ENCODE data around the gene CLIC6. TPM values are rescaled to one million over a fixed set of nuclear protein-coding genes. Genes with fewer than 3 reads are reported as not detected.

Gene CLIC6
- total RNA-seq, result under 0.01 TPM in 2 replicates

DNA sequence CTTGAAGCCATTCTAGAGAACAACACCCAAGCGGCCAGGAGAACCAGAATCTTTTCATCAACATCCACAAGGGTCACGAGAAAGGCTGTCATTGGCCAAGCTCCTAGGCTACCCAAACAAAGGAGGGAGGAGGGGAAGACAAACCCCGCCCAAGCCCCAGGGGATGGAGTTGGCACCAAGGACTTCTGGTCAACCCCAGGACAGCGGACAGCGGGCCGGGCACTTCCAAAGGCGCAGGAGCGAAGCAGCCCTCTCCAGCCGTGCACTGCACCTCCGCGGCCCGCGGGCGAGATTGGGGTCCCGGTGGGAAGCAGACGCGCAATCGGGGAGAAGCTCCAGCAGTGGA lies at the start of gene CLIC6:
Gene CLIC6 (plus strand): TSS at position 192 of the 346 bp plus-strand sequence. CDS start 395 bp downstream, outside the sequence.
- no peaks in the 10 kb centered on the region for H4K20me1 ChIP-seq (ENCODE audit: insufficient read depth, low read length)
- peak within 1 kb of the TSS; percentile 74 for H3K4me2 ChIP-seq (ENCODE audit: insufficient read depth, low read length)
- H3K79me2 ChIP-seq (ENCODE audit: insufficient read depth, low read length), result no peaks in the 10 kb centered on the region
- DNase-seq (ENCODE audit: insufficient read length, low spot score, missing footprints), result no peak
- TF ChIP-seq, protein P1, sequence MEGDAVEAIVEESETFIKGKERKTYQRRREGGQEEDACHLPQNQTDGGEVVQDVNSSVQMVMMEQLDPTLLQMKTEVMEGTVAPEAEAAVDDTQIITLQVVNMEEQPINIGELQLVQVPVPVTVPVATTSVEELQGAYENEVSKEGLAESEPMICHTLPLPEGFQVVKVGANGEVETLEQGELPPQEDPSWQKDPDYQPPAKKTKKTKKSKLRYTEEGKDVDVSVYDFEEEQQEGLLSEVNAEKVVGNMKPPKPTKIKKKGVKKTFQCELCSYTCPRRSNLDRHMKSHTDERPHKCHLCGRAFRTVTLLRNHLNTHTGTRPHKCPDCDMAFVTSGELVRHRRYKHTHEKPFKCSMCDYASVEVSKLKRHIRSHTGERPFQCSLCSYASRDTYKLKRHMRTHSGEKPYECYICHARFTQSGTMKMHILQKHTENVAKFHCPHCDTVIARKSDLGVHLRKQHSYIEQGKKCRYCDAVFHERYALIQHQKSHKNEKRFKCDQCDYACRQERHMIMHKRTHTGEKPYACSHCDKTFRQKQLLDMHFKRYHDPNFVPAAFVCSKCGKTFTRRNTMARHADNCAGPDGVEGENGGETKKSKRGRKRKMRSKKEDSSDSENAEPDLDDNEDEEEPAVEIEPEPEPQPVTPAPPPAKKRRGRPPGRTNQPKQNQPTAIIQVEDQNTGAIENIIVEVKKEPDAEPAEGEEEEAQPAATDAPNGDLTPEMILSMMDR (IDR thresholded peaks at IDR 0.05; ENCODE audit: extremely low read depth, low read depth, low read length), result no peak
- no peaks in the 10 kb centered on the region for H3K9me3 ChIP-seq (ENCODE audit: low read depth, low read length)
- H3K27me3 ChIP-seq (ENCODE audit: insufficient read depth, low read length), result peaks cover 90% of the 10 kb centered on the region
- H3K27ac ChIP-seq (ENCODE audit: low read depth, low read length), result no peak within 1 kb of the TSS
- H3K4me3 ChIP-seq (ENCODE audit: insufficient read depth, low read length), result peak within 1 kb of the TSS; percentile 28
- no peaks in the 10 kb centered on the region for H3K36me3 ChIP-seq (ENCODE audit: insufficient read depth, low read length)
- peaks cover 4% of the 10 kb centered on the region for H3K4me1 ChIP-seq (ENCODE audit: insufficient read depth, low read length)
- H2AFZ ChIP-seq (ENCODE audit: low read length), result no peak within 1 kb of the TSS

DNA sequence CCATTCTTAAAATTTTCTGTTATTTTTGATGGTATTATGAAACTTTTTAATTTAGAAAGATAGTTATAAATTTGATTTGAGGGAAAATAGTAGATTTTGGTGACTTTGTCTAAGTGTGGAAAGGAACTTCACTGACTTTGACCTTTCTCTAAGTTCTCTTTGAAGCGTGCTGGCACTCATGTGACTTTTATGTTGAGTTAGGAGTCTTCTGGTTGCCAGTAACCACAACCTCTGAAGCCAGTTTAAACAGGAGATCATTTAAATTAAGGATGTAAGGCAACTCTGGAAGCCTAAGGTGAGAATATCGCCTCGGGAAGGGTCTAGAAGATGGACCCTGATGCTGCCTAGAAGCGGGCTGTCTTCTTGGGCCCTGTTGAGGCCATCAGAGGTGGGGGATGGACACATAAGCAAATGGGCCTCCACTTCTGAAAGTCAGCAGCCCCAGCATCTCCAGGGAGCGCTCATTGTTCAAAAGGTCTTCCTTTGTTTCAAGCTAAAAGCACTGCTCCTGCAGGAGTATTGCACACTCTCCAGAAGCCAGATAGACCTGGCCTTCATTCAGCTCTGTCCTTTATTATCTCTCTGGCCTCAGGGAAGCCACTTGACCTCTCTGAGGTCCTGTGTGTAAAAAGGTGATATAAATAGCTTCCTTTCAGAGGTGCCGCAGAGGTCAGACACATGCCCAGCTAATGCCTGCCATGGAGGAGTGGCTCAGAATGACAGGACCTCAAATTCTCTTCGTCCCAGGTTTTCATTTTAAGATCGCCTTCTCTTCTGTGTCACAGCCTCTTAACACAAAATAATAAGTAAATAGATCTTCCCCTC lies 48.7 kb upstream of the CLIC6 start:
- H2AFZ ChIP-seq (ENCODE audit: low read length), result no peak overlapping the region
- TF ChIP-seq, protein P1 (IDR thresholded peaks at IDR 0.05; ENCODE audit: extremely low read depth, low read depth, low read length), result no peak
- H4K20me1 ChIP-seq (ENCODE audit: insufficient read depth, low read length), result no peaks in the 10 kb centered on the region

DNA sequence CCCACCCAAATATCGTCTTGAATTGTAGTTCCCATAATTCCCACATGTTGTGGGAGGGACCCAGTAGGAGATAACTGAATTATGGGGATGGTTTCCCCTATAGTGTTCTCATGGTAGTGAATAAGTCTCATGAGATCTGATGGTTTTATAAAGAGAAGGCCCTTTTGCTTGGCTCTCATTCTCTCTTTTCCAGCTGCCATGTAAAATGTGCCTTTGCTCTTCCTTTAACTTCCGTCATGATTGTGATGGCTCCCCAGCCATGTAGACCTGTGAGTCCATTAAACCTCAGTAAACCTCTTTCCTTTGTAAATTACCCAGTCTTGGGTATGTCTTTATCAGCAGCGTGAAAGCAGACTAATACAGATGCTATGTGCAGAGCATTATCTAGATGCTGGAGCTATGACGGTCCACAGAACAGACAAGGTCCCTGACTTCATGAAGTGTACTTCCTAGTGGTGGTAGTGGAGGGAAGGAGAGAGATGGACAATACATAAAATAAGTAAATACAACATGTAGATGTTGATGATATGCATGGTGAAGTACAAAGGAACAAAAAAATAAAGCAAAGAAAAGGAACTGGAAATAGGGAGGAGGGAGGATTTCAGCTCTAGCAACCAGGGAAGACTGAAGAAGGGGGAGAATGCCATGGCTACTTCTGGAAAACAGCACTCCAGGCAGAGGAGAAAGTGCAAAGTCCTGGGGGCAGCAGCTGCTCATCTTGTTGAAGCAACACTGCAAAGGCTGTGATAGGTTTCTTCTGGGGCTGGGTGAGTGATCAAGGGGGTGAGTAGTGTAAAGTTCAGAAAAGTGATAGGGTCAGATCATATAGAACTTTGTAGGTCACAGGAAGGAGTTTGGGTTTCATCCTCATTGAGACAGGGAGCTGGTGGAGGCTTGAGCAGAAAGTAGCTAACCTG lies 47.1 kb upstream of the CLIC6 start:
- Histone ChIP-seq H3K4me2 (ENCODE audit: insufficient read depth, low read length) (no peak overlapping the region), H3K4me3 (ENCODE audit: insufficient read depth, low read length) (no peak overlapping the region), H3K79me2 (ENCODE audit: insufficient read depth, low read length) (no peaks in the 10 kb centered on the region), H3K27ac (ENCODE audit: low read depth, low read length) (no peak overlapping the region), H3K9me3 (ENCODE audit: low read depth, low read length) (no peaks in the 10 kb centered on the region), H3K36me3 (ENCODE audit: insufficient read depth, low read length) (no peaks in the 10 kb centered on the region), H3K4me1 (ENCODE audit: insufficient read depth, low read length) (no peaks in the 10 kb centered on the region), H4K20me1 (ENCODE audit: insufficient read depth, low read length) (no peaks in the 10 kb centered on the region), H3K27me3 (ENCODE audit: insufficient read depth, low read length) (peaks cover 45% of the 10 kb centered on the region), H2AFZ (ENCODE audit: low read length) (no peak overlapping the region)
- DNase-seq (ENCODE audit: insufficient read length, low spot score, missing footprints), result no peak
- TF ChIP-seq, protein P1 (IDR thresholded peaks at IDR 0.05; ENCODE audit: extremely low read depth, low read depth, low read length), result no peak

More for the DNA sequence above, 48.7 kb upstream of the CLIC6 start:
- Histone ChIP-seq H3K4me2 (ENCODE audit: insufficient read depth, low read length) (no peak overlapping the region), H3K27me3 (ENCODE audit: insufficient read depth, low read length) (peaks cover 31% of the 10 kb centered on the region), H3K4me3 (ENCODE audit: insufficient read depth, low read length) (no peak overlapping the region), H3K79me2 (ENCODE audit: insufficient read depth, low read length) (no peaks in the 10 kb centered on the region), H3K4me1 (ENCODE audit: insufficient read depth, low read length) (no peaks in the 10 kb centered on the region), H3K27ac (ENCODE audit: low read depth, low read length) (no peak overlapping the region), H3K9me3 (ENCODE audit: low read depth, low read length) (no peaks in the 10 kb centered on the region), H3K36me3 (ENCODE audit: insufficient read depth, low read length) (no peaks in the 10 kb centered on the region)
- no peak for DNase-seq (ENCODE audit: insufficient read length, low spot score, missing footprints)

- no peaks in the 10 kb centered on the region for H4K20me1 ChIP-seq (ENCODE audit: insufficient read depth, low read length)
- TF ChIP-seq, protein P1 (IDR thresholded peaks at IDR 0.05; ENCODE audit: extremely low read depth, low read depth, low read length), result no peak
Observed at GRCh38 chr21:34623516-34623915, 45.3 kb upstream of the CLIC6 start.

More at GRCh38 chr21:34623516-34623915, 45.3 kb upstream of the CLIC6 start:
- H3K27me3 ChIP-seq (ENCODE audit: insufficient read depth, low read length), result peaks cover 54% of the 10 kb centered on the region
- H3K79me2 ChIP-seq (ENCODE audit: insufficient read depth, low read length), result no peaks in the 10 kb centered on the region
- H3K36me3 ChIP-seq (ENCODE audit: insufficient read depth, low read length), result no peaks in the 10 kb centered on the region
- H3K4me1 ChIP-seq (ENCODE audit: insufficient read depth, low read length), result no peaks in the 10 kb centered on the region
- no peak overlapping the region for H3K4me2 ChIP-seq (ENCODE audit: insufficient read depth, low read length)
- H3K4me3 ChIP-seq (ENCODE audit: insufficient read depth, low read length), result no peak overlapping the region
- H3K27ac ChIP-seq (ENCODE audit: low read depth, low read length), result no peak overlapping the region
- no peak for DNase-seq (ENCODE audit: insufficient read length, low spot score, missing footprints)
- H3K9me3 ChIP-seq (ENCODE audit: low read depth, low read length), result no peaks in the 10 kb centered on the region
- no peak overlapping the region for H2AFZ ChIP-seq (ENCODE audit: low read length)

Measured in osteoblast (primary cell).